T47D (cell line): ENCODE data around the gene KIF11.
"Not testable (repeated sequence)": the region's sequence is repeated elsewhere in the genome, so short reads cannot be mapped to it uniquely, and the experiment has no call there.

ENCODE experiments used
- DNase-seq, 2 experiments: peaks; one replicate each; pipeline versions ENCODE4 v3.0.0 to v3.0.0-alpha.2; 2011 to 2012; ENCODE audit warnings: low read depth in 1 of 2, low spot score in 1 of 2
- JUND ChIP-seq: IDR thresholded peaks from 2 replicates; pipeline ENCODE4 v1.6.1; 2012; ENCODE audit warnings: low read depth
- in situ Hi-C: cut with HindIII; loops from 2 replicates; pipeline ENCODE4 v1.10.0; 2016; ENCODE audit warnings: low sequenced_read_pairs, low pct_unique_long_range_greater_than_20kb

KIF11 gene

GRCh38 chr10:92572362-92573090 is 20.4 kb upstream of the KIF11 start:
- no peak for TF ChIP-seq JUND
- DNase-seq = no peak
- in situ Hi-C loops = no loop called here

- DNase-seq = peak; percentile 45 to 54
- in situ Hi-C loops = no loop called here
- no peak for TF ChIP-seq JUND
Measured at GRCh38 chr10:92573091-92573797, 19.7 kb upstream of the KIF11 start.

GRCh38 chr10:92573798-92574547 is 19.0 kb upstream of the KIF11 start, which contains the start of gene IDE:
TSS of gene IDE (minus strand) at chr10:92574093. CDS start at chr10:92574019, 74 bp downstream.
- TF ChIP-seq JUND = no peak
- DNase-seq = peak; percentile 92 to 94
- in situ Hi-C loops = no loop called here

- in situ Hi-C loops = no loop called here
- TF ChIP-seq JUND = no peak
- peak; percentile 49 to 64 for DNase-seq
Measured at GRCh38 chr10:92574548-92575261, 18.2 kb upstream of the KIF11 start.

GRCh38 chr10:92575961-92576360 is 17.0 kb upstream of the KIF11 start:
- no peak for DNase-seq
- in situ Hi-C loops = no loop called here
- TF ChIP-seq JUND = no peak

GRCh38 chr10:92582347-92582746 is 10.6 kb upstream of the KIF11 start:
- DNase-seq, in situ Hi-C loops: not testable (repeated sequence)

- peak in 1 of 2 experiments; percentile 71 for DNase-seq
- in situ Hi-C loops = no loop called here
- no peak for TF ChIP-seq JUND
Measured at GRCh38 chr10:92590623-92591549, 2.0 kb upstream of the KIF11 start.

- TF ChIP-seq JUND = no peak
- peak; percentile 70 to 96 for DNase-seq
- in situ Hi-C loops = no loop called here
Measured at GRCh38 chr10:92591550-92592022, 1.3 kb upstream of the KIF11 start.

GRCh38 chr10:92593619-92594588 is 974 bp downstream of the KIF11 start:
- TF ChIP-seq JUND = no peak
- in situ Hi-C loops = no loop called here
- DNase-seq = peak in 1 of 2 experiments; percentile 33

GRCh38 chr10:92595505-92595904 is 2.6 kb downstream of the KIF11 start:
- no peak for TF ChIP-seq JUND
- in situ Hi-C loops = no loop called here
- peak in 1 of 2 experiments; percentile 38 for DNase-seq
